ENCODE results near the gene LRPPRC.

Gene LRPPRC

DNA sequence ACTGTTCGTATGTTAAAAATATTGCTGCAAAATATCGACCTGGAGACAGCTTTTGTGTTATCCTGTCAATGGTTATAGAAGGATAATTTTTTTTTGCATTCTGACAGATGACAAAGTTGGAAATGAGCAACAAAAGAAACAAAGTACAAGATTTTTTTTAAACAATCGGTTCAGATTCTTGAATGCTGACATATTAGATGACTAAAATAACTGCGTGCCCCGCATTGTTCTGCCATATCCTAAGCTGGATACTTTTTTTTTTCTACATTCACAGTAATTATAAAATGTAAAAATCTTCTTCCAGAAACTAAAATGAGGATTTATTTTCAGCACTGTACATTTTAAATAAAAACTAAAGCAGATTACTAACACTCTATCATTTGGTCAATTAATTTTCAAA is 89.9 kb downstream of the LRPPRC start:
- peaks cover 20% of the 10 kb centered on the region for H3K36me3 ChIP-seq (ENCODE audit: insufficient read depth, low read length)
- H3K4me1 ChIP-seq (ENCODE audit: insufficient read depth, low read length) = no peaks in the 10 kb centered on the region
- H3K9me3 ChIP-seq (ENCODE audit: low read length) = no peaks in the 10 kb centered on the region
- H3K4me3 ChIP-seq (ENCODE audit: low read depth in 1 of 2, low read length in 2 of 2) = no peak overlapping the region
- no peak overlapping the region for H3K9ac ChIP-seq (ENCODE audit: low read length)
- no peak overlapping the region for H3K27ac ChIP-seq (ENCODE audit: low read depth, low read length)
- H3K27me3 ChIP-seq (ENCODE audit: control insufficient read depth in 1 of 2, insufficient read depth in 2 of 2, low read length in 2 of 2) = no peaks in the 10 kb centered on the region

DNA sequence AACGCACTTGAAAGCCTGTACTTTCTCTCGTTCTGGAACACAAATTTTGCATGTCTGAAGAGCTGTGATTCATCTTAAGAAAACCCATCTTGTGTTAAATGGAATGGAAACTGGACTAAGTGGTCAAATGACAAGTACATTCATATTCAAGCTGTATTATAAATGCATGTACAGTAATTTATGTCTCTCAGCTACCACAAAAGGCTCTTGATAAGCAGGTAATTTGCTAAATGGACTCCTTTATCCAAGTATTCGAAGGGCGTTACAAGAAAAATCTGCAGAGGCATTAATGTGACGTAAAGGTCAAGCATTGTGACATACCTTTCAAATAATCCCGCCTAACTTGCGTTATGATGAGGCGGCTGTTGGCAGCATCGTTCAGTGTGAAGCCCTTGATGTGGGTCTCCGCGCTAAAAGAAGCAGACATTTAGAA is 90.4 kb downstream of the LRPPRC start:
- Histone ChIP-seq H3K9ac (ENCODE audit: low read length) (no peak overlapping the region), H3K27ac (ENCODE audit: low read depth, low read length) (no peak overlapping the region), H3K27me3 (ENCODE audit: control insufficient read depth in 1 of 2, insufficient read depth in 2 of 2, low read length in 2 of 2) (no peaks in the 10 kb centered on the region), H3K9me3 (ENCODE audit: low read length) (no peaks in the 10 kb centered on the region), H3K36me3 (ENCODE audit: insufficient read depth, low read length) (peaks cover 20% of the 10 kb centered on the region), H3K4me1 (ENCODE audit: insufficient read depth, low read length) (no peaks in the 10 kb centered on the region), H3K4me3 (ENCODE audit: low read depth in 1 of 2, low read length in 2 of 2) (no peak overlapping the region)

DNA sequence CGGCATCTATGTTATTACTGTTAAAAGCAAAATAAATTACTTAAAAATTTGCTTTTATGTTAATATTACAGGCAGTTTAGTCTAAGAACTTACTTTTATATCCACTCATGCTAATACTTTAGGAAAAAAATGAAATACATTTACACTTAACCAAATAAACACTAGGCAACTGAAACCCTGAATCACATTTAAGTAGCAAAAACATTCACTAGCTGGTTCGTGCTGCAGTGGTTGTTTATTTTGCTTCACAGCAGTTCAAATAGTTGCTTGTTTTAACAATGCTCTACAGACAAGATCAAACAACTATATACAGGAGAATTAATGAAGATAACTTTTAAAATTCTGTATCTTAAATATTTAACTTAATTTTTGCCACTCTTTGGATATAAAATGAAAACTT is 96.2 kb downstream of the LRPPRC start:
- Histone ChIP-seq H3K27me3 (ENCODE audit: control insufficient read depth in 1 of 2, insufficient read depth in 2 of 2, low read length in 2 of 2) (no peaks in the 10 kb centered on the region), H3K27ac (ENCODE audit: low read depth, low read length) (no peak overlapping the region), H3K36me3 (ENCODE audit: insufficient read depth, low read length) (peaks cover 21% of the 10 kb centered on the region)

DNA sequence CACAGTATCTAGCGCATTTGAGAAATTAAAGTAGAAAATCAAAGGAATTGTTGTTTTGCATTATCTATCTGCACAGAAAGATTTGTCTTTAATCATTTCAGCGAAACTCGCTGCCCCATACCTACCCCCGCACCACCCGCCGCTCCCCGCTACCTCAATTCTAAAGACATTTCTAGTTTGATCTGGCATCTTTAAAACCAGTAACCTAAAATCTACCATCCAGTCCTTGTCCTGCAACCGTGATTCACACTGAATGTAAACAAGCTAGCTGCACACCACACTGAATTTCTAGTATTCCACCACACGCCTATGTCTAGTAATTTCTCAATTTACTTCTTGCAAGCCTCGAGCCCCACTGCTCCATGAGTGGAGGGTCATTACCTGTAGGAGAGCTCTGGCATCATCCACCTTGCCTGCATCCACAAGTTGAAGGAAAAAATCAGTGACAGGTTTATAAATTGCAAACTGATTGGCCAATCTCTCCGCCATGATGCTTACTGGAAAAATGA is 96.9 kb downstream of the LRPPRC start:
- Histone ChIP-seq H3K27ac (ENCODE audit: low read depth, low read length) (no peak overlapping the region), H3K4me3 (ENCODE audit: low read depth in 1 of 2, low read length in 2 of 2) (no peak overlapping the region), H3K9me3 (ENCODE audit: low read length) (no peaks in the 10 kb centered on the region), H3K4me1 (ENCODE audit: insufficient read depth, low read length) (no peaks in the 10 kb centered on the region), H3K36me3 (ENCODE audit: insufficient read depth, low read length) (peaks cover 20% of the 10 kb centered on the region), H3K9ac (ENCODE audit: low read length) (no peak overlapping the region), H3K27me3 (ENCODE audit: control insufficient read depth in 1 of 2, insufficient read depth in 2 of 2, low read length in 2 of 2) (no peaks in the 10 kb centered on the region)

More for the DNA sequence above, 96.2 kb downstream of the LRPPRC start:
- Histone ChIP-seq H3K4me3 (ENCODE audit: low read depth in 1 of 2, low read length in 2 of 2) (no peak overlapping the region), H3K9me3 (ENCODE audit: low read length) (no peaks in the 10 kb centered on the region), H3K9ac (ENCODE audit: low read length) (no peak overlapping the region), H3K4me1 (ENCODE audit: insufficient read depth, low read length) (no peaks in the 10 kb centered on the region)

DNA sequence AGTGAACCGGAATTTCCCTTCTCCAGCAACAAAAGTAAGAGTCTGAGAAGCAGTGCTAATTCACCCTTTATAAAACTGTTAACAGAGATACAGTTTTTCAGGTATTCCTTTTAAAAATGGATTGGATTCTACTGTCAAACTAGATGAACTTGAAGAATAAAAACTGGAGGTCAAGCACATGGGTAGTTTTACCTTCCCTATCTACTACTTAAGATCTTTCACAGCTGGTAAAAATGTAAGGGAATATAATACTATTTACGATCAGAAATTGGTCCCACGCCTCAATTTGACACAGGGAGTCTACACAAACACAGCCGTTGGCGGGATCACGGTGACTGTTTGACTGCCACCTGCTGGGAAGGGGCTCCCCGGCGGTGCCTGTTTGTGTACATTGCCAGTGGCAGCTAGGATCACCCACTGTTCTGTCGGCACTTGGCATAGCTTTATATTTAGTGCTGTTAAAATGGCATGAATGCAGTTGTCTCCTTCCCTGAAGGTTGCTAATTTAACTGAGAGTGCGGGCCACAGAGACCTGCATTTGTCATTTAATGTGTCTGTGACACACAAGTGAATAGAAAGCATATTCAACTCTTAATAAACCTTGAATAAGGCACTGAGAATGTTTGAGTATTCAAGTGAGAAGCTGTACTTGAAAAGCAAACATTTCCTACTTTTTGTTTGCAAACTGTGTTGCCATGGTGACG is 97.5 kb downstream of the LRPPRC start:
- Histone ChIP-seq H3K4me1 (ENCODE audit: insufficient read depth, low read length) (no peaks in the 10 kb centered on the region), H3K4me3 (ENCODE audit: low read depth in 1 of 2, low read length in 2 of 2) (no peak overlapping the region), H3K9ac (ENCODE audit: low read length) (no peak overlapping the region), H3K27me3 (ENCODE audit: control insufficient read depth in 1 of 2, insufficient read depth in 2 of 2, low read length in 2 of 2) (no peaks in the 10 kb centered on the region), H3K36me3 (ENCODE audit: insufficient read depth, low read length) (peaks cover 25% of the 10 kb centered on the region), H3K27ac (ENCODE audit: low read depth, low read length) (no peak overlapping the region), H3K9me3 (ENCODE audit: low read length) (no peaks in the 10 kb centered on the region)

DNA sequence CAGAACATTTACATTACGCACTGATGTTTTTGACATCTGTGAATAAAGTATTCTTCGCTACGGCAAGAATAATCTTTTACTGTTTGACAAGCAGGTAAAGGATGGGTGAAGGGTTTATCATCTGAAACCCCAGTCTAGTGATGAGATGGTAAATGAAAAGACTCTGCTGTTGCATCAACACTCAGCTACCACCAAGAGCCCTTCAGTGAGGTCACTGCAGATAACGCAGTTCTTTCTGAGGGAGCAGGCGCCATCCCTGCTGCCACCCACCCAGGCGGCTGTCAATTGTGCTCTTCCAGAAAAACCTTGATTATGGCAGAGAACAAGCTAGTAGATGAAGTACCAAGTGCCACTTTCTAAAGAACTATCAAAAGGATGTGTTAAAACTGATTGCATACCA is 98.3 kb downstream of the LRPPRC start:
- Histone ChIP-seq H3K36me3 (ENCODE audit: insufficient read depth, low read length) (peaks cover 33% of the 10 kb centered on the region), H3K4me3 (ENCODE audit: low read depth in 1 of 2, low read length in 2 of 2) (no peak overlapping the region), H3K9me3 (ENCODE audit: low read length) (no peaks in the 10 kb centered on the region), H3K9ac (ENCODE audit: low read length) (no peak overlapping the region), H3K27ac (ENCODE audit: low read depth, low read length) (no peak overlapping the region), H3K4me1 (ENCODE audit: insufficient read depth, low read length) (no peaks in the 10 kb centered on the region), H3K27me3 (ENCODE audit: control insufficient read depth in 1 of 2, insufficient read depth in 2 of 2, low read length in 2 of 2) (no peaks in the 10 kb centered on the region)

DNA sequence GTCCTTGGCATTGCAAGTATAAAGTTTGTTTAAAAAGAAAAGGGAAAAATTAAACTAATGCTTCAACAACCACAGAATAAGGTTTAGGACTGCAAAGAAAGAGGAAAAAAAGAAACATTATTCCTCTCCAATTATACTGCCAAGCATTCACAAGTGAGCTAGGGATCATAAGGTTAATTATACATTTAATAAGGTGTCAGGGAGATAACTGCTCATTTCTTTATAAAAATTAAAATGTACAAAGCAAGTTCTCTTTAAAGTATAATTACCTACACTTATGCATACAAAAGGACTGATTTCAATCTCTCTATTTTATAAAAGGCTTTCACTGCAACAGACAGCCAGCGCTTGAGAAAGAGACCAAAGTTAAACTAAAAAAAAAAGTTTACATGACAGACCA is 98.9 kb downstream of the LRPPRC start:
- H3K36me3 ChIP-seq (ENCODE audit: insufficient read depth, low read length) = peaks cover 39% of the 10 kb centered on the region
- no peak overlapping the region for H3K27ac ChIP-seq (ENCODE audit: low read depth, low read length)
- no peaks in the 10 kb centered on the region for H3K9me3 ChIP-seq (ENCODE audit: low read length)
- no peak overlapping the region for H3K9ac ChIP-seq (ENCODE audit: low read length)
- H3K4me3 ChIP-seq (ENCODE audit: low read depth in 1 of 2, low read length in 2 of 2) = no peak overlapping the region
- H3K27me3 ChIP-seq (ENCODE audit: control insufficient read depth in 1 of 2, insufficient read depth in 2 of 2, low read length in 2 of 2) = no peaks in the 10 kb centered on the region
- H3K4me1 ChIP-seq (ENCODE audit: insufficient read depth, low read length) = no peaks in the 10 kb centered on the region

DNA sequence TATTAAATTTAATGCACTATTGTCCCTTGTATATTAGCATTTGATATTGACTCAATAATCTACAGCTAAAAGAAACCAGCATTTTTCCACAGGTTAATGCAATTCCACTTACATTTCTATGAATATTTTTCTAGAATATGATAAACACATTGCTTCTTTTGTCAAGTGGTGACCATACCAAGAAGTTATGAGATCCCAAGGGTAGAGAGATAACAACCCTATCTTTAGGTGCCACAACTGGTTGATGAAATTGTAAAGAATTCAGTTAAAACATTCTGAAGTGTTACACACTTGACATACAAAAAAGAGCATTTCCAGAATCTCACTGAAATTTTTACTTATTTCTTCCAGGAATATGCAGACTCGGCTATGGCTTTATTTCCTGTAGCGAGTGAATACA is 101.0 kb downstream of the LRPPRC start:
- no peak overlapping the region for H3K27ac ChIP-seq (ENCODE audit: low read depth, low read length)
- no peaks in the 10 kb centered on the region for H3K9me3 ChIP-seq (ENCODE audit: low read length)
- no peak overlapping the region for H3K9ac ChIP-seq (ENCODE audit: low read length)
- H3K36me3 ChIP-seq (ENCODE audit: insufficient read depth, low read length) = peaks cover 53% of the 10 kb centered on the region
- H3K4me1 ChIP-seq (ENCODE audit: insufficient read depth, low read length) = no peaks in the 10 kb centered on the region
- H3K4me3 ChIP-seq (ENCODE audit: low read depth in 1 of 2, low read length in 2 of 2) = no peak overlapping the region
- no peaks in the 10 kb centered on the region for H3K27me3 ChIP-seq (ENCODE audit: control insufficient read depth in 1 of 2, insufficient read depth in 2 of 2, low read length in 2 of 2)

DNA sequence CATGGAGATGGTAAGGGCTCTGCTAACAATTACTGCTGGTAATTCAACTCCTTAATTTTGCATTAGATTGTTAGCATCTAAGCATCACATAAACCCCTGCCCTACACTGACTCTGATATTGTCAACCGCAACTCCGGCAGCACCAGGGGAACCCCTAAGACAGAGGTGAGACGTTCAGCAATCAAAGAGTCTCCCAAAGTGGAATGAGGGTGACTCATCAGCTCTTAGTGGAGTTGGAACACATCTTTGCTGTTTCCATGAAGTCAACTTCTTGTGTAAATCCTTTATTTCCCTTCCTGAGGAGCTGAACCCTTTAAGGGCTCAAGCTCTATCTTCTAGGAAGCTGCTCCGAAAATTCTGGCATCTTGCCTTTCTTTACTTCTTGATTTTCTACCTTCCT is 104.9 kb downstream of the LRPPRC start:
- Histone ChIP-seq H3K9me3 (ENCODE audit: low read length) (no peaks in the 10 kb centered on the region), H3K27ac (ENCODE audit: low read depth, low read length) (no peak overlapping the region), H3K36me3 (ENCODE audit: insufficient read depth, low read length) (peaks cover 62% of the 10 kb centered on the region), H3K27me3 (ENCODE audit: control insufficient read depth in 1 of 2, insufficient read depth in 2 of 2, low read length in 2 of 2) (no peaks in the 10 kb centered on the region), H3K9ac (ENCODE audit: low read length) (no peak overlapping the region), H3K4me1 (ENCODE audit: insufficient read depth, low read length) (no peaks in the 10 kb centered on the region), H3K4me3 (ENCODE audit: low read depth in 1 of 2, low read length in 2 of 2) (no peak overlapping the region)

DNA sequence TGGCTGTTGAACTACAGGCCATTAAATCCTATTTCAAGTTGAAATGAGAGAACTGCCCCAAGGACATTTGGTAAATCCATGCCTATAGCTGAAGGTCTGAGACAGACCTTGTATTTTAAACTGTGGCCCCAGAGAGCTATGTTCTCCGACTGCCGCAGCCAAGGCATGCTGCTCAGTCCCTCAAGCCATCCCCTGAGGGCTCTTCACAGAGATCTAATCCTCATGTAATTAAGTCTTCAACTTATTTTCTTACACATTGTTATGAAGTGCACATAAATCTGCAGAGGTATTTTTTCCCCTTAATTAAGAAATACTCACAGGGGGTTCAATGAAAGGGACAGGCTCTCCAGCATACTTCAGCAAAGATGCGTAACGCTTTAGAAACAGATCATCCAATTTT is 106.4 kb downstream of the LRPPRC start:
- no peak overlapping the region for H3K4me3 ChIP-seq (ENCODE audit: low read depth in 1 of 2, low read length in 2 of 2)
- no peaks in the 10 kb centered on the region for H3K9me3 ChIP-seq (ENCODE audit: low read length)
- H3K36me3 ChIP-seq (ENCODE audit: insufficient read depth, low read length) = peaks cover 62% of the 10 kb centered on the region
- H3K27ac ChIP-seq (ENCODE audit: low read depth, low read length) = no peak overlapping the region
- no peak overlapping the region for H3K9ac ChIP-seq (ENCODE audit: low read length)
- no peaks in the 10 kb centered on the region for H3K27me3 ChIP-seq (ENCODE audit: control insufficient read depth in 1 of 2, insufficient read depth in 2 of 2, low read length in 2 of 2)
- H3K4me1 ChIP-seq (ENCODE audit: insufficient read depth, low read length) = no peaks in the 10 kb centered on the region

DNA sequence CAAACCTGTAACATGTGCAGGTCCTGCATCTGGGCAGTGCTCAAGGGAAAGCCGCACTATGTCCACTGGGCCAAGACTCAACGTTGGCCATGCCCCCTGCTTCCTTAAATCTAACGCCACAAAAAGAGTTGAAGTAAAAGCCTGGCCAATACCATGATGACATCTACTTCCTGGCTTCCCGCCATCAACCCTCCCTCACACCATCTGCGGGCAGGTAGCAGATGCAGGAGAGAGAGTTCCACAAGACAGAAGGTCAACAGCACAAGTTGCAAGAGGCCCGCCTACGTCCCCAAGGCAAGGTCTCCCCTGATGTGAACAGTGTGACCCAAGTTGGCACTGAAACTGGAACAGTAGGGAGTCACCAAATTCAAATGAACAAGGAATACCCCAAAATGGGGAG is 108.6 kb downstream of the LRPPRC start:
- H3K9me3 ChIP-seq (ENCODE audit: low read length) = no peaks in the 10 kb centered on the region
- no peak overlapping the region for H3K9ac ChIP-seq (ENCODE audit: low read length)
- H3K4me1 ChIP-seq (ENCODE audit: insufficient read depth, low read length) = no peaks in the 10 kb centered on the region
- H3K36me3 ChIP-seq (ENCODE audit: insufficient read depth, low read length) = peaks cover 42% of the 10 kb centered on the region
- no peaks in the 10 kb centered on the region for H3K27me3 ChIP-seq (ENCODE audit: control insufficient read depth in 1 of 2, insufficient read depth in 2 of 2, low read length in 2 of 2)
- no peak overlapping the region for H3K27ac ChIP-seq (ENCODE audit: low read depth, low read length)
- no peak overlapping the region for H3K4me3 ChIP-seq (ENCODE audit: low read depth in 1 of 2, low read length in 2 of 2)

DNA sequence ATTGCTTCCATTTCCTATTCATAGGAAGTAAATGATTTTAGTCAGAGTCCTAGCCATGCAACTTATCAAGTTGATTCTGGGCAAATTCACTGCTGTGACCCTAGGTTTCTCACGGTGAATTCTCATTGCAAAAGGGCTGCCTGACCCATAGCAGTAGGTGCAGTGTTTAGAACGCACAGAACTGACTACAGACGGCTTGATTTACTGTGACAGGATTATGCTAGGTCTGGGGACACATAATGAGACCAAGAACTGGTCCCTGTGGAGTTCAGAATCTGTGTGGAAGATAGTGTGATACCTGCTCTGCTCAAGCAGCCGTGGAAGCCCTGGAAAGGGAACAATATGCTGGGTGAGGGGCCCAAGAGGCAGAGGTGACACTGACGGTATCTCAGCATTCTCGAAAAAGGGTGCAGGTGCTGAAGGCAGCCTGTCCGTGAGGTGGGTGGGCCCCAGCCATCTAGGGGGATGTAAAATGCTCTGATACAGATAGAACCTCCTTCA is 110.6 kb downstream of the LRPPRC start:
- Histone ChIP-seq H3K36me3 (ENCODE audit: insufficient read depth, low read length) (peaks cover 30% of the 10 kb centered on the region), H3K4me1 (ENCODE audit: insufficient read depth, low read length) (no peaks in the 10 kb centered on the region), H3K27ac (ENCODE audit: low read depth, low read length) (no peak overlapping the region), H3K4me3 (ENCODE audit: low read depth in 1 of 2, low read length in 2 of 2) (no peak overlapping the region), H3K27me3 (ENCODE audit: control insufficient read depth in 1 of 2, insufficient read depth in 2 of 2, low read length in 2 of 2) (no peaks in the 10 kb centered on the region), H3K9me3 (ENCODE audit: low read length) (no peaks in the 10 kb centered on the region), H3K9ac (ENCODE audit: low read length) (no peak overlapping the region)

Data from muscle layer of colon (tissue), 2 donors.